NCI-H526 treated with DMSO at 0.1 percent for 48 hours (cell line): ENCODE data around the gene DOCK2.

Experiments
- DNase-seq: peaks from one replicate; lab custom pipeline; 2025; lab: John Stamatoyannopoulos, UW

Gene DOCK2

GRCh38 chr5:169756071-169756765, 119.1 kb downstream of the DOCK2 start:
- no peak for DNase-seq

- no peak for DNase-seq
These were observed 119.9 kb downstream of the DOCK2 start for GRCh38 chr5:169757016-169757415.

GRCh38 chr5:169758886-169759285, 121.8 kb downstream of the DOCK2 start:
- no peak for DNase-seq

- DNase-seq = no peak
These were observed 123.2 kb downstream of the DOCK2 start for GRCh38 chr5:169760229-169760628.

GRCh38 chr5:169762338-169763095, 125.4 kb downstream of the DOCK2 start:
- DNase-seq = no peak

- DNase-seq = no peak
These were observed 126.4 kb downstream of the DOCK2 start for GRCh38 chr5:169763376-169764017.

- no peak for DNase-seq
These were observed 126.9 kb downstream of the DOCK2 start for GRCh38 chr5:169764018-169764378.

GRCh38 chr5:169765176-169765996, 128.3 kb downstream of the DOCK2 start:
- no peak for DNase-seq

GRCh38 chr5:169766943-169767342, 129.9 kb downstream of the DOCK2 start:
- peak; percentile 22 for DNase-seq

- peak; percentile 14 for DNase-seq
These were observed 130.9 kb downstream of the DOCK2 start for GRCh38 chr5:169767938-169768337.

GRCh38 chr5:169768416-169768815, 131.3 kb downstream of the DOCK2 start:
- DNase-seq = no peak

- DNase-seq = no peak
These were observed 133.0 kb downstream of the DOCK2 start for GRCh38 chr5:169770109-169770508.

- no peak for DNase-seq
These were observed 135.2 kb downstream of the DOCK2 start for GRCh38 chr5:169772256-169772655.

GRCh38 chr5:169772688-169773087, 135.6 kb downstream of the DOCK2 start:
- no peak for DNase-seq

- no peak for DNase-seq
These were observed 140.1 kb downstream of the DOCK2 start for GRCh38 chr5:169777159-169777558.

GRCh38 chr5:169778622-169779596, 141.8 kb downstream of the DOCK2 start:
- no peak for DNase-seq

GRCh38 chr5:169781420-169782345, 144.6 kb downstream of the DOCK2 start:
- DNase-seq = no peak

GRCh38 chr5:169785771-169786618, 148.9 kb downstream of the DOCK2 start:
- no peak for DNase-seq

GRCh38 chr5:169788168-169788567, 151.1 kb downstream of the DOCK2 start:
- no peak for DNase-seq
